NCI-H460 (cell line): Measurements from ENCODE around the gene STUM. TPM values are rescaled to one million over a fixed set of nuclear protein-coding genes. Genes with fewer than 3 reads are reported as not detected.
A peak's percentile ranks its signal among the peaks of the same experiment; 100 is the strongest.

ENCODE experiments used
- DNase-seq: peaks from one replicate; pipeline ENCODE4 v3.0.0-alpha.2; 2016; ENCODE audit warnings: low read depth; ENCODE audit errors: extremely low read depth
- total RNA-seq: library from RNA; depleted of rRNA; stranded (reverse); fragments of >200 nt; shearing (Covaris generic); gene quantifications from 2 replicates; pipeline ENCODE4 v1.2.3, GENCODE V29; 2014

STUM gene
- total RNA-seq, 1 experiment from 2014 or later = not detected

DNA sequence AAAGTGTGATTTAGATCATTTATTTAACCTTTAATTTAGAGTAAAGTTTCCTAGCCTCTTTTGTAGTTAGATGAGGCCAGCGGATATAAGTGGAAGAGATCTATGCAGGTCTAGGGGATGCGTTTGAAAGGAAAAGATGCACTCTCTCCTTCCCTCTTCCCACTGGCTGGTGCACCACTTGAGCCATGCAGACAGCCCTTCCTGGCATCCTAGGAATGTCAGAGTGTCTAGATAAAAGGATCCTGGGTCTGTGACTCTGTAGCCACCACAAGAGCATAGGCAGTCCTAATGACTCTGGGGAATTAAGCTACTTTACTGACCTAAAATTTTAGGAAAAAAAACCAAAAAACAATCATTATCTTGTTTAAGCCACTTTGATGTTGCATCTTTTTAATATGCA is 16.0 kb upstream of the STUM start:
- DNase-seq = no peak

GRCh38 chr1:226533220-226533619 is 15.3 kb upstream of the STUM start:
- DNase-seq = no peak

- no peak for DNase-seq
Measured at GRCh38 chr1:226534098-226534497, 14.5 kb upstream of the STUM start.

GRCh38 chr1:226534645-226535044 is 13.9 kb upstream of the STUM start:
- no peak for DNase-seq

DNA sequence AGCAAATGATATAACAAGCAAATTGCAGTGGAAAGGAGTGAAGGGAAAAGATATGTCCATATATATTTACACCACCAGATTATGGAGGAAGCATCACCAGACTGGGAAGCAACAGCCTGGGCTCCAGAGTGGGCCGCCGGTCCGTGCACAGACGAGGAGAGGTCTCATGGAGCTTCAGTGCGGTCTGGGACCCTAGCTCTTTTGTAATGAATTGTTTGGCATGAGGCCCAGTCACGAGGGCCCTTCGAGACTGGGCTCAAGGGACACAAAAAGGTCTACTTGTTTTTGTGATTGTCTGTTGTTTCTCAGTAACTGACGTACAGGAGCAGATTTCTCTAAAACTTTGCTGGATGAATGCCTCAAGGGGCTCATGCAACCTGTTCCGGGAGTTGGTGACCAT is 12.9 kb upstream of the STUM start:
- no peak for DNase-seq

DNA sequence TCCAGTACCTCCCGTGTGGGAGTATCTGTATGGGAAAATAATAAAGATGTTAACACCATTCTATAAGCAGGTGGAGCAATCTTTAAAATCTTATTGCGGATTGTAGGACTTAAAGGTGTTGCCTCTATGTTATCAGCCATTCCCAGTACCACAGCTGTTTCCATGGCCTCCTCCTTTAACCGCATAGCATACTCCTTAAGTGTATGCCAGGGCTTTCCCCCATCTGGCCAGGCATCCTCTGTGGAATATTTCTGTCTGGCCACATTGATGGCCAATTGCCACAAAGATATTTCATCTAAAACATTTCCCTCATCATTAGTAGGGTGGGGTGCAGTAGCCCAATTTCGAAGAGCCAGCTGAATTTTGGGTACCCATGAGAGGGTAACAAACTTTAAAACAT is 7.3 kb upstream of the STUM start:
- no peak for DNase-seq

GRCh38 chr1:226541631-226542622 is 6.6 kb upstream of the STUM start:
- no peak for DNase-seq

GRCh38 chr1:226542623-226543103 is 5.9 kb upstream of the STUM start:
- DNase-seq = no peak

DNA sequence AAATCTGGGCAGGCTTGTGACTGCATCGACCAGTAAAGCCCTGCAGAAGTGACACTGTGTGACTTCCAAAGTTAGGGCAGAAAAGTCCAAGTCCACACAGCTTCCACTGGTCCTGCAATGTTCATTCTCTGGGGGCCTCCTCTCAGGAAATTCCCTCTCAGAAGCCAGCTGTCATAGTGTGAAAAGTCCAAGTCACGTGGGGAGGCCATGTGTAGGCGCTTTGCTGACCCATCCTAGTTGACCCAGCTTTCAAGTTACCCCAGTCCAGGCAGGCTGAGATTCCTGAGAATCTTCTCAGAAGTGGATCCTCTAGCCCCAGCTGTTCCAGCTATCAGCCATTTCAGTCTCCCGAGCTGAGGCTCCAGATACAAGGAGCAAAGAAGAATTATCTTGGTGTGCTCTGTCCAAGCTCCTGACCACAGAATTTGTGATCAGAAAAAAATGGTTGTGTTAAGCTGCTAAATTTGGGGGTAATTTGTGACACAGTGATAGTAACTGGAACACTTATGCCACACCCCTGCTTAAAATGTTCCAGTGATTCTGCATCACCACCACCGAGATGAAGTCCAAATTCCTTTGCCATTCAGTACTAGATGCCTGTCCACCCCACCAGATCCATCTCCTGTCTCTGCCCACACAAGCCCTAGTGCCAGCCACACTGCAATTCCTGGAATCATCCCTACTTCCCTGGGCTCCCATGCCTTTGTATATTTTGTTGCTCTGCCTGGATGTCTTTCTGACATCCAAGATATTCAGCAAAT is 2.5 kb upstream of the STUM start:
- DNase-seq = no peak

DNA sequence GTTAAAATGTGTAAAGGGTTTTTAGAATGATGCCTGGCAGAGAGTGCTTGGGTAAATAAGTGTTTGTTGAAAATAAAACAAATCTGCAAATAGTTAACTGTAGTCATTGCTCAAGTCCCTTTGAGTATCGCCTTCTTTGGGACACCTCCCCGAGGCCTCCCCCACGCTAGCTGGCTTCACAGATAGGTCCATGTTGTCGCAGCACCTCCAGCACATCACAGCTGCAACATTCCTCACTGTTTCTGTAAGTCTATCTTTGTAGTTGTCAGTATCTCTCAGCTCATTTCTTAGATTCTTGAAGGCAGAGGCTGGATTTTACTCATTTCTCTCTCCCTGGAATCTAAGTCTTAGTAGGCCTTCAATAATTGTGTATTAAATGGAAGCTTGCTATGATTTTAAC is 1.6 kb upstream of the STUM start:
- no peak for DNase-seq

GRCh38 chr1:226547754-226548191 is 791 bp upstream of the STUM start:
- peak; percentile 92 for DNase-seq

GRCh38 chr1:226549094-226549936 is 751 bp downstream of the STUM start:
- DNase-seq = no peak

- DNase-seq = no peak
Measured at GRCh38 chr1:226549937-226550671, 1.5 kb downstream of the STUM start.

DNA sequence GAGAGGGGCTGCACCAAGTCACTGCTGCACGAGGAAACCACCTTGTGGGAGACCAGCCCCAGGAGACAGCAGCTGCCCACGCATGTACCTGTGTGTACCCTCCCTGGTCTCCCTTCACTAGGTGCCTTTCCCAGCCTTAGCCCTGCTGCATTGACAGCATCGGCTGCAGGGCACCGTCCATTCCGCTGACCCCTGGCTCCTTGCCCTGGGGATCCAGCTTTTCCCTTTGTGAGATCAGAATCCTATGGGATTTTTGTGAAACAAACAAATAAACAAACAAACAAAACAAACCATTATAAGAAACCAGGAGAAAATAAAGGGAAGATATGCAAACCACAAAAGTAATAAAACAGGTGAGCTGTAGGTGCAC is 2.1 kb downstream of the STUM start:
- DNase-seq = no peak

DNA sequence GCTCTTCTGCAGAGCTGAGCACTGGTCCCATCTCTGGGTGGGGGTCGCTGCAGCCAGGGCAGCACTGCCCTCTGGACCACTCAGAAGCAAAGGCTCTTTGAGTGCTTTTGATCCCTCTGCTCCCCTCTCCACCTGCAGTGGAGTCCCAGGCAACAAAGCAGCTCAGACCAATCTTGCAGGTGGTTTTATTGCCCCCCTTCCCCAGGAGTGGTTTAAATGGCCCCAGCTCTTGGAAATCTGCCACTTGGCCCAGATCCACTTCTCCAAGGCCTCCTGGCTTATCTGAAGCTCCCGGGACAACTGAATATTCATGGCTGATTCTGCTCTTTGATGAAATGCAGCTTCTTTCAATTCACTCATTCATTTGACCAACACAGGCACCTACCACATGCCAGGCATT is 2.7 kb downstream of the STUM start:
- no peak for DNase-seq

DNA sequence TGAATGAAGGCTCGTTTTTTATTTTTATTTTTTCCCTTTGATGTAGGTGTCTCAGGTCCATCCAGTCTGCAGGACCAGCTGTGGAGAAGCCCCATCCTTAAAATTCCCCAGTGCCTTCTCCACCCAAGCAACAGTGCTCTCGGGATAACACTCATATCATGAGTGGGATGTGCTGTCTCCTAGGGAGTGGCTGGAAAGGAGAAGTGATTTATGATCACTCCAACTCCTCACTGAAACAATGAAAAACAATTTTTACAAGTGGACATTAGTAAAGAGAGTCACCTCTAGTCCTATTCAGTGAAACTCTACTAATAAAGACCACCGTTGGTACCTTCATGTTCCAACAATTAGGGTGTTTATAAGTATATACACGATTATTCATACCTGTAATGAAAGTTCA is 3.5 kb downstream of the STUM start:
- no peak for DNase-seq

GRCh38 chr1:226553266-226553923 is 4.8 kb downstream of the STUM start:
- DNase-seq = no peak

- no peak for DNase-seq
Measured at GRCh38 chr1:226553924-226554282, 5.3 kb downstream of the STUM start.

DNA sequence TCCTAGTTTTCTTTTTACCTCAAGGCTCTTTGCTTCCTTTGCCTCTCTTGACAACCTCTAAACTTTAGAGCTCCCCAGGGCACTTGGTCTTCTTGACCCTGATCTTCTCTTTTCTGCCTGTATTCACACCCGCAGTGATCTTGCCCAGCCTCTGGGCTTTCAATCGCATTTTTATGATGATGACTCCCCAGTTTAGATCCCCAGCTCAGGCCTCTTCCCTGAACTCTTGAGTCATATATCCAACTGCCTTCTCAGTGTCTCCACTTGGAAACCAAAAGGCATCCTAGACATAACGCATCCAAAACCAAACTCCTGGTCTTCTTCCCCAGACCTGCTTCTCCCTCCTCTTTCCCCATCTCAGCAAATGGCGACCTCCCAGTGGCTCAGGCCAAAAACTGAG is 6.5 kb downstream of the STUM start:
- no peak for DNase-seq

- DNase-seq = no peak
Measured at GRCh38 chr1:226557424-226557823, 8.9 kb downstream of the STUM start.
